Measurements from ENCODE around the gene CINP.

DNA sequence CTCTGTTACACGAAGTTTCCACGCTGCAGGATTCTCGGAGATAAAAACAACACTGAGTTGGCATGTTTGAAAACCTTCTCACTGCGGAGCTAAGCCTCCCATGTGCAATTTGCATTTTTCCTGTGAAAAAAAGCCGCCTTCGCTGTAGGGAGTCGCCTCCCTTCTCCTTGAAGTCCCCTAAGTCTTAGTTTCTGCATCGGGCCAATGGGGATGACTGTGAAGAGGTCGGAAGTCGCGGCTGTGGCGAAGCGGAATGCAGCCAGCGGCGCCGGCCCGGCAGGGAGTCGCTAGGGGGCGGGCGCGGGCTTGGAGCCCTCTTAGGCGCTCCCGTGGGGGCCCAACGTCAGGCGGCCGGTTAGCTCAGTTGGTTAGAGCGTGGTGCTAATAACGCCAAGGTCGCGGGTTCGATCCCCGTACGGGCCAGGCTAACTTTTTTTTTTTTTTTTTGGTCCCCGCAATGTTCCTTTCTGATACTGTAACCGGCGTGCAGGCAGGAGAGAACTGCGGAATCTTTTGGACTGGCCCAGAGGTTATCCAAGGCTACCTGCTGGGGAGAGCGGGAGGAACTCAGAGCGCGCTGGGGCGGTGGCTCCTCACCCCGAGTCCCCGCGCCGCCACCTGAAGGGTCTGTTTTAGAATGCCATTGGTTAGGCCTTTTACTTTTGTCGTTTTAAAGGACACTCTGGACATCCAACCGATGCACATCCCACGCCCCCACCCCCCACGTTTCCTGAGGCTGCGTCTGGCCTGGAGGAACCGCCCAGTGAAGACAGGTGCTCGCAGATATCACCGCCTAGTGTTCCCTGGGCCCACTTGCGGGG lies 45.7 kb downstream of the CINP start:
- TF ChIP-seq, protein P1, sequence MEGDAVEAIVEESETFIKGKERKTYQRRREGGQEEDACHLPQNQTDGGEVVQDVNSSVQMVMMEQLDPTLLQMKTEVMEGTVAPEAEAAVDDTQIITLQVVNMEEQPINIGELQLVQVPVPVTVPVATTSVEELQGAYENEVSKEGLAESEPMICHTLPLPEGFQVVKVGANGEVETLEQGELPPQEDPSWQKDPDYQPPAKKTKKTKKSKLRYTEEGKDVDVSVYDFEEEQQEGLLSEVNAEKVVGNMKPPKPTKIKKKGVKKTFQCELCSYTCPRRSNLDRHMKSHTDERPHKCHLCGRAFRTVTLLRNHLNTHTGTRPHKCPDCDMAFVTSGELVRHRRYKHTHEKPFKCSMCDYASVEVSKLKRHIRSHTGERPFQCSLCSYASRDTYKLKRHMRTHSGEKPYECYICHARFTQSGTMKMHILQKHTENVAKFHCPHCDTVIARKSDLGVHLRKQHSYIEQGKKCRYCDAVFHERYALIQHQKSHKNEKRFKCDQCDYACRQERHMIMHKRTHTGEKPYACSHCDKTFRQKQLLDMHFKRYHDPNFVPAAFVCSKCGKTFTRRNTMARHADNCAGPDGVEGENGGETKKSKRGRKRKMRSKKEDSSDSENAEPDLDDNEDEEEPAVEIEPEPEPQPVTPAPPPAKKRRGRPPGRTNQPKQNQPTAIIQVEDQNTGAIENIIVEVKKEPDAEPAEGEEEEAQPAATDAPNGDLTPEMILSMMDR (IDR thresholded peaks at IDR 0.05), result peak in 1 of 3 donors; percentile 81
- TF ChIP-seq POLR2A (IDR thresholded peaks at IDR 0.05), result no peak
